GM13976 (cell line): ENCODE measurements around the gene NEAT1.

Experiments
- DNase-seq: peaks from one replicate; pipeline ENCODE4 v3.0.0; 2012; ENCODE audit warnings: low spot score
- CTCF ChIP-seq: IDR thresholded peaks from 2 replicates; pipeline ENCODE4 v1.5.1; 2012; ENCODE audit warnings: borderline replicate concordance, mild to moderate bottlenecking; ENCODE audit not compliant: insufficient read depth; ENCODE audit errors: extremely low read depth, missing control alignments, control extremely low read depth
- in situ Hi-C: fragments of 300-500 bp; cut with MboI; formaldehyde crosslinking; loops from one replicate; pipeline ENCODE4 v1.12.0; 2022; ENCODE audit warnings: low sequenced_read_pairs, mixed read lengths, inconsistent platforms; ENCODE audit not compliant: unreplicated experiment

NEAT1 gene

GRCh38 chr11:65394125-65394536 is 28.5 kb upstream of the NEAT1 start:
- DNase-seq, result no peak
- in situ Hi-C loops, result no loop called here
- TF ChIP-seq CTCF, result no peak

- in situ Hi-C loops, result no loop called here
- no peak for TF ChIP-seq CTCF
Observed at GRCh38 chr11:65395961-65396530, 26.6 kb upstream of the NEAT1 start.

DNA sequence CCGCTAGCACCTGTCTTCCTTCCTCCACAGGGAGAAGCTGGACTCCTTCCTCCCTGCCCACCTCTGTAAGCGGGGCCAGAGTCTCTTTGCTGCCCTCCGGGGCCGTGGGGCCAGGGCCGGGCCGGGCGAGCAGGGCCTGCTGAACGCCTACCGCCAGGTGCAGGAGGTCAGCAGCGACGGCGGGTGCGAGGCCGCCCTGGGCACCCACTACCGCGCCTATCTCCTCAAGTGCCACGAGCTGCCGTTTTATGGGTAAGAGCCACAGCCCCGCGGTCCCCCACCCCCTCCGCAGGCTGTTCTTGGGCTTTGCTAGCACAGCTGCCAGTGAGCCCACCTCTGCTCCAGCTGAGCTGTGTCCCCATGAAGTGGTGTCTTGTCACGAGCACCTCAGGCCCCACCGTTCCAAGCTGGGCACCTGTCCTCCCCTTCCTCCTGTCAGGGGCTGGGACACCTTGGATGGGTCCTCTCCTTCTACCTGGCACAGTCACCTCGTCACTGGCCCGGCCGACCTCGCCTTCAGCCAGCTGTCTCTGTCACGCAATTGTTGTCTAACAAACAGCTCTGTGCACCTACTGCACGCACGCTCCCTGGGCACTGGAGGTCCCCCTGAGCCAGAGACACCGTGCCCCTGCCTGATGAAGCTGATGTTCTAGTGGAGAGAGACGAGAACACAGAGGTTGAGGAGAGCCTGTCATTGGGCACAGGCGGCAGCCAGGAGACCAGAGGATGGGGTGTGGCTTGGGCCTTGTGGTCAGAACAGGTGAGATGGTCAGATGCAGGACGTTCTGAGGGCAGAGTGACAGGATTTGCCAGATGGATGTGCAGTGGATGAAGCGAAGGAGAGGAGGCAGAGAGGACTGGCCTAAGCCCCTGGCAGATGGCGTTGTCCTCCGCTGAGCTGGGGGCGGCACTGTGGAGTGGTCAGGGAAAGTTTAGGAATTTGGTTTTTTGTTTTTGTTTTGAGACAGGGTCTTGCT is 25.5 kb upstream of the NEAT1 start:
- TF ChIP-seq CTCF, result no peak

More at GRCh38 chr11:65395961-65396530, 26.6 kb upstream of the NEAT1 start:
- no peak for DNase-seq

GRCh38 chr11:65398362-65398910 is 24.2 kb upstream of the NEAT1 start:
- TF ChIP-seq CTCF, result no peak
- DNase-seq, result no peak
- in situ Hi-C loops, result no loop called here

More for the DNA sequence above, 25.5 kb upstream of the NEAT1 start:
- in situ Hi-C loops, result no loop called here
- DNase-seq, result no peak

GRCh38 chr11:65399249-65399648 is 23.3 kb upstream of the NEAT1 start:
- no peak for TF ChIP-seq CTCF
- no peak for DNase-seq
- in situ Hi-C loops, result no loop called here

DNA sequence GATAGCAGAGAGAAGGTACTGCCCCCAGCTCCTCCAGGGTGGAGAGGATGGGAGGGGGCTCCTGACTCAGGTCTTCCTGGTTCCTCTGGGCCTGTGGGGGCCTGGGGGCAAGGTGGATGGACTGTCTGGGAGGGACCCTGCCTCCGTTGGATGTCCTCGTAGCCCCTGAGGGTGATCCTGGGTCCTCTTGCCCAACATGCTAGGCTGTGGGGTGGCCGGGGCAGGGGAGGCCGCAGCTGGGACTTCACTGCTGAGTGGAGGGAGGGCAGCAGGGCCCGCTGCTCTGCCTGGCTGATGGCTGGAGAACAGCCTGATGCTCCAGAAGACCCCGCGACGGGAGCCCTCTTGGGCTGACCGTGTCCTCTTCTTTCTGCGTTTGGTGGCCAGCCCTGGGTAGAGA is 22.8 kb upstream of the NEAT1 start:
- in situ Hi-C loops, result no loop called here
- TF ChIP-seq CTCF, result no peak
- DNase-seq, result no peak
